GM18873 (cell line): ENCODE data around the gene ITGAX.
"Not testable (repeated sequence)": the region's sequence is repeated elsewhere in the genome, so short reads cannot be mapped to it uniquely, and the experiment has no call there.

Experiments
- ATAC-seq: cut with Tn5 transposase; IDR thresholded peaks from one replicate; pipeline ENCODE4 v1.9.1; 2021; ENCODE audit warnings: mild to moderate bottlenecking, moderate library complexity, moderate number of reproducible peaks; ENCODE audit not compliant: unreplicated experiment, low FRiP score

ITGAX gene

GRCh38 chr16:31404353-31405064 lies 49.5 kb downstream of the ITGAX start:
- ATAC-seq, result no peak

GRCh38 chr16:31407406-31407805 lies 52.4 kb downstream of the ITGAX start:
- no peak for ATAC-seq

- ATAC-seq, result no peak
These were observed 54.5 kb downstream of the ITGAX start for GRCh38 chr16:31409433-31409832.

GRCh38 chr16:31410082-31410481 lies 55.1 kb downstream of the ITGAX start:
- no peak for ATAC-seq

GRCh38 chr16:31411024-31411844 lies 56.3 kb downstream of the ITGAX start:
- no peak for ATAC-seq

- ATAC-seq, result no peak
These were observed 57.8 kb downstream of the ITGAX start for GRCh38 chr16:31412750-31413149.

- ATAC-seq, result no peak
These were observed 58.4 kb downstream of the ITGAX start for GRCh38 chr16:31413381-31413780.

GRCh38 chr16:31413943-31414342 lies 59.0 kb downstream of the ITGAX start:
- no peak for ATAC-seq

- no peak for ATAC-seq
These were observed 59.7 kb downstream of the ITGAX start for GRCh38 chr16:31414706-31415105.

GRCh38 chr16:31416371-31416770 lies 61.4 kb downstream of the ITGAX start:
- ATAC-seq, result no peak

- not testable (repeated sequence) for ATAC-seq
These were observed 62.1 kb downstream of the ITGAX start for GRCh38 chr16:31417036-31417435.

GRCh38 chr16:31417916-31418315 lies 62.9 kb downstream of the ITGAX start:
- no peak for ATAC-seq

GRCh38 chr16:31420037-31420436 lies 65.1 kb downstream of the ITGAX start:
- no peak for ATAC-seq

- ATAC-seq, result no peak
These were observed 66.6 kb downstream of the ITGAX start for GRCh38 chr16:31421587-31421986.

GRCh38 chr16:31423241-31423640 lies 68.3 kb downstream of the ITGAX start:
- no peak for ATAC-seq

- no peak for ATAC-seq
These were observed 68.8 kb downstream of the ITGAX start for GRCh38 chr16:31423801-31424200.

GRCh38 chr16:31427441-31428278 lies 72.7 kb downstream of the ITGAX start:
- no peak for ATAC-seq

- no peak for ATAC-seq
These were observed 73.3 kb downstream of the ITGAX start, which contains the start of gene COX6A2 for GRCh38 chr16:31428279-31428597. Gene COX6A2 (minus strand): TSS chr16:31428360. CDS start chr16:31428325, 35 bp downstream.

GRCh38 chr16:31428638-31429247 lies 73.8 kb downstream of the ITGAX start:
- no peak for ATAC-seq

GRCh38 chr16:31429314-31429713 lies 74.3 kb downstream of the ITGAX start:
- ATAC-seq, result no peak

- ATAC-seq, result no peak
These were observed 74.8 kb downstream of the ITGAX start for GRCh38 chr16:31429796-31430195.
